Measurements from ENCODE around the gene LIPC. TPM values are rescaled to one million over a fixed set of nuclear protein-coding genes. Genes with fewer than 3 reads are reported as not detected.

LIPC gene
- total and polyA plus RNA-seq, 2 experiments from 2014 or later, result 0.43 to 0.63 TPM

GRCh38 chr15:58512522-58512921 lies 80.7 kb downstream of the LIPC start:
- Histone ChIP-seq H4K20me1 (ENCODE audit: insufficient read depth) (no peaks in the 10 kb centered on the region), H3F3A (ENCODE audit: insufficient read depth) (no peaks in the 10 kb centered on the region), H3K4me2 (ENCODE audit: unreplicated experiment) (no peak overlapping the region), H3K9me3 (ENCODE audit: low read depth) (no peaks in the 10 kb centered on the region), H3K9ac (no peak overlapping the region), H3K4me3 (no peak overlapping the region), H3K9me2 (ENCODE audit: insufficient read depth) (no peaks in the 10 kb centered on the region), H3K27me3 (replicated peaks; ENCODE audit: insufficient read depth) (no peaks in the 10 kb centered on the region), H3K4me1 (ENCODE audit: insufficient read depth) (peaks cover 11% of the 10 kb centered on the region), H3K27ac (no peak overlapping the region), H3K36me3 (ENCODE audit: low read depth) (no peaks in the 10 kb centered on the region), H3K79me2 (ENCODE audit: insufficient read depth) (no peaks in the 10 kb centered on the region), H2AFZ (no peak overlapping the region)
- in situ Hi-C loops (cut with MboI), result no loop called here
- TF ChIP-seq EZH2 (IDR thresholded peaks at IDR 0.05; ENCODE audit: insufficient read depth, poor library complexity, severe bottlenecking) (no peak), EZH2phosphoT487 (IDR thresholded peaks at IDR 0.05; ENCODE audit: insufficient read depth, low read depth) (no peak)
- WGBS, 2 experiments (ENCODE audit: low coverage in 1 of 2, low lambda C conversion rate in 2 of 2, missing lambda C conversion rate in 2 of 2), result 80 to 85% methylated on average over 10 of the region's 10 CpGs
- no peak for DNase-seq

- in situ Hi-C loops (cut with MboI), result no loop called here
- Histone ChIP-seq H3F3A (ENCODE audit: insufficient read depth) (no peaks in the 10 kb centered on the region), H2AFZ (0 out of 2 replicates have a peak overlapping the region, but pooled peaks have one; percentile 7), H4K20me1 (ENCODE audit: insufficient read depth) (no peaks in the 10 kb centered on the region), H3K4me1 (ENCODE audit: insufficient read depth) (peaks cover 11% of the 10 kb centered on the region), H3K9ac (no peak overlapping the region), H3K79me2 (ENCODE audit: insufficient read depth) (no peaks in the 10 kb centered on the region), H3K4me3 (no peak overlapping the region), H3K9me2 (ENCODE audit: insufficient read depth) (no peaks in the 10 kb centered on the region), H3K36me3 (ENCODE audit: low read depth) (no peaks in the 10 kb centered on the region), H3K27me3 (replicated peaks; ENCODE audit: insufficient read depth) (no peaks in the 10 kb centered on the region), H3K9me3 (ENCODE audit: low read depth) (no peaks in the 10 kb centered on the region), H3K4me2 (ENCODE audit: unreplicated experiment) (no peak overlapping the region), H3K27ac (no peak overlapping the region)
- no peak for TF ChIP-seq EZH2phosphoT487 (IDR thresholded peaks at IDR 0.05; ENCODE audit: insufficient read depth, low read depth)
- no peak for TF ChIP-seq EZH2 (IDR thresholded peaks at IDR 0.05; ENCODE audit: insufficient read depth, poor library complexity, severe bottlenecking)
- WGBS, 2 experiments (ENCODE audit: low coverage in 1 of 2, low lambda C conversion rate in 2 of 2, missing lambda C conversion rate in 2 of 2), result 37 to 54% methylated on average over 4 of the region's 4 CpGs
- peak; percentile 20 for DNase-seq
Observed at GRCh38 chr15:58513008-58513407, 81.2 kb downstream of the LIPC start.

GRCh38 chr15:58513726-58514336 lies 82.0 kb downstream of the LIPC start:
- H2AFZ ChIP-seq, result 0 out of 2 replicates have a peak overlapping the region, but pooled peaks have one; percentile 7
- H3K9ac ChIP-seq, result no peak overlapping the region
- no peak overlapping the region for H3K4me2 ChIP-seq (ENCODE audit: unreplicated experiment)
- no peaks in the 10 kb centered on the region for H3K27me3 ChIP-seq (replicated peaks; ENCODE audit: insufficient read depth)
- H3K4me1 ChIP-seq (ENCODE audit: insufficient read depth), result peaks cover 11% of the 10 kb centered on the region
- in situ Hi-C loops (cut with MboI), result no loop called here
- no peaks in the 10 kb centered on the region for H3K79me2 ChIP-seq (ENCODE audit: insufficient read depth)
- DNase-seq, result no peak
- H3K36me3 ChIP-seq (ENCODE audit: low read depth), result no peaks in the 10 kb centered on the region
- no peak overlapping the region for H3K4me3 ChIP-seq
- WGBS, 2 experiments (ENCODE audit: low coverage in 1 of 2, low lambda C conversion rate in 2 of 2, missing lambda C conversion rate in 2 of 2), result 65 to 66% methylated on average over 10 of the region's 10 CpGs
- H3K9me3 ChIP-seq (ENCODE audit: low read depth), result no peaks in the 10 kb centered on the region
- no peaks in the 10 kb centered on the region for H4K20me1 ChIP-seq (ENCODE audit: insufficient read depth)
- no peak overlapping the region for H3K27ac ChIP-seq
- no peaks in the 10 kb centered on the region for H3K9me2 ChIP-seq (ENCODE audit: insufficient read depth)
- no peaks in the 10 kb centered on the region for H3F3A ChIP-seq (ENCODE audit: insufficient read depth)
- no peak for TF ChIP-seq EZH2phosphoT487 (IDR thresholded peaks at IDR 0.05; ENCODE audit: insufficient read depth, low read depth)
- TF ChIP-seq EZH2 (IDR thresholded peaks at IDR 0.05; ENCODE audit: insufficient read depth, poor library complexity, severe bottlenecking), result no peak

GRCh38 chr15:58515807-58516206 lies 84.0 kb downstream of the LIPC start:
- WGBS, 2 experiments (ENCODE audit: low coverage in 1 of 2, low lambda C conversion rate in 2 of 2, missing lambda C conversion rate in 2 of 2), result 88 to 94% methylated on average over 8 of the region's 8 CpGs
- Histone ChIP-seq H3K4me3 (no peak overlapping the region), H2AFZ (no peak overlapping the region), H3K36me3 (ENCODE audit: low read depth) (no peaks in the 10 kb centered on the region), H3K4me2 (ENCODE audit: unreplicated experiment) (no peak overlapping the region), H3F3A (ENCODE audit: insufficient read depth) (no peaks in the 10 kb centered on the region), H3K79me2 (ENCODE audit: insufficient read depth) (no peaks in the 10 kb centered on the region), H3K9me3 (ENCODE audit: low read depth) (no peaks in the 10 kb centered on the region), H3K27ac (no peak overlapping the region), H3K27me3 (replicated peaks; ENCODE audit: insufficient read depth) (no peaks in the 10 kb centered on the region), H3K9me2 (ENCODE audit: insufficient read depth) (no peaks in the 10 kb centered on the region), H4K20me1 (ENCODE audit: insufficient read depth) (no peaks in the 10 kb centered on the region), H3K9ac (no peak overlapping the region), H3K4me1 (ENCODE audit: insufficient read depth) (peaks cover 8% of the 10 kb centered on the region; the same call in 1 of the 2 replicates)
- in situ Hi-C loops (cut with MboI), result no loop called here
- TF ChIP-seq EZH2phosphoT487 (IDR thresholded peaks at IDR 0.05; ENCODE audit: insufficient read depth, low read depth), result no peak
- TF ChIP-seq EZH2 (IDR thresholded peaks at IDR 0.05; ENCODE audit: insufficient read depth, poor library complexity, severe bottlenecking), result no peak
- no peak for DNase-seq

All from GM23248 (cell line).